ENCODE results near the gene TFF2. TPM values are rescaled to one million over a fixed set of nuclear protein-coding genes. Genes with fewer than 3 reads are reported as not detected.

The TFF2 gene
- total RNA-seq, 2 experiments from 2014 or later, result not detected

- POLR2A ChIA-PET, result no interaction called here
Measured at GRCh38 chr21:42362700-42363099, 11.9 kb upstream of the TFF2 start.

DNA sequence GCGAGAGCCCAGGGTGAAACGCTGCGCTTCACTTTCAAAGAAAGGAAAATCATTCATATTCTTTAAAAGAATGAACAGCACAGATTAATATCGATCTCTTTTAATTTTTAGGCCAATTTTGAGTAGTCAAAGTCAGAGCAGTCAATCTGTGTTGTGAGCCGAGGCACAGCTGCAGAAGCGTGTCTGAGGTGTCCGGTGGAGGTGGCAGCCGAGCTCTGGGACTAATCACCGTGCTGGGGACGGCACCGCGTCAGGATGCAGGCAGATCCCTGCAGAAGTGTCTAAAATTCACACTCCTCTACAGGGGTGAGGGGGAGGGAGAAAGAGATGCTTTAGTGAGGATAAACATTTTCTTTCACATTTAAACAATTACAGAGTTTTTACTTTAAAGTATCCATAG, 11.4 kb upstream of the TFF2 start:
- CTCF ChIA-PET, result interaction anchor here (1.0 to 5.6 kb wide), 2 partner anchors 20 to 105 kb away, joined by 3 to 29 read pairs; no protein-coding TSS in a partner anchor
- no peaks in the 10 kb centered on the region for H3K9me3 Mint-ChIP-seq

More at GRCh38 chr21:42362700-42363099, 11.9 kb upstream of the TFF2 start:
- intact Hi-C loops (cut with micrococcal nuclease), result no loop called here
- DNase-seq, result no peak
- no peaks in the 10 kb centered on the region for H3K9me3 Mint-ChIP-seq
- peaks cover 8% of the 10 kb centered on the region for H3K27me3 Mint-ChIP-seq
- no peaks in the 10 kb centered on the region for H3K4me1 Mint-ChIP-seq (ENCODE audit: low read depth)
- no peaks in the 10 kb centered on the region for H3K36me3 Mint-ChIP-seq
- H3K27ac Mint-ChIP-seq, result no peak overlapping the region
- H3K4me3 Mint-ChIP-seq, result no peak overlapping the region
- CTCF ChIA-PET, result interaction anchor here (1.0 to 5.6 kb wide), 2 partner anchors 19 to 105 kb away, joined by 3 to 29 read pairs; no protein-coding TSS in a partner anchor

DNA sequence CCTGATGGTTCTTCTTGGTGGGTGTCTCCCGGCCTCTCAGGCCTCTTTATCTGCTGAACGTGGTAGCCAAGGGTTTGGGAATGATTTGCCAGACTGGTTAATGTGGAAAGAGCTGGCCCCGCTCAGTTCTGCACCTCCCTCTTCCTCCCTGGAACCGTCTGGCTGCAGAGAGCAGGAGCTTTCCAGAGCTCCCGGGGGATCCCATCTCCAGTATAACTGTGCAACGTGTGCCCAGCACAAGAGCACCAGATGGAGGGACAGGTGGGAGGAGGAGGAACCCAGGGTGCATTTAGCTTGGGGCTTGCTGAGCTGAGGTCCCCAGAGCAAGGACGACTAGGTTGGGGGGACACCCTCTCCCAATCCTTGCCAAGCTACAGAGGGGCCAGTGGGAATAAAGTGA, 10.5 kb upstream of the TFF2 start:
- CTCF ChIA-PET, result interaction anchor here (0.6 to 5.6 kb wide), 14 partner anchors 11 to 398 kb away, joined by 3 to 29 read pairs (median 4); partner anchors contain the start of gene UBASH3A
- POLR2A ChIA-PET, result interaction anchor here (0.6 kb wide), 1 partner anchor 23 kb away, joined by 6 read pairs; no protein-coding TSS in a partner anchor
- Mint-ChIP-seq H3K4me1 (ENCODE audit: low read depth) (no peaks in the 10 kb centered on the region), H3K9me3 (peaks cover 7% of the 10 kb centered on the region), H3K27me3 (peaks cover 8% of the 10 kb centered on the region), H3K4me3 (no peak overlapping the region), H3K36me3 (no peaks in the 10 kb centered on the region), H3K27ac (no peak overlapping the region)
- DNase-seq, result no peak
- intact Hi-C loops (cut with micrococcal nuclease), result no loop called here

More for the DNA sequence above, 11.4 kb upstream of the TFF2 start:
- no peak for DNase-seq
- intact Hi-C loops (cut with micrococcal nuclease), result no loop called here
- H3K4me1 Mint-ChIP-seq (ENCODE audit: low read depth), result no peaks in the 10 kb centered on the region
- peaks cover 8% of the 10 kb centered on the region for H3K27me3 Mint-ChIP-seq
- H3K36me3 Mint-ChIP-seq, result no peaks in the 10 kb centered on the region
- H3K4me3 Mint-ChIP-seq, result no peak overlapping the region
- POLR2A ChIA-PET, result no interaction called here
- H3K27ac Mint-ChIP-seq, result no peak overlapping the region

DNA sequence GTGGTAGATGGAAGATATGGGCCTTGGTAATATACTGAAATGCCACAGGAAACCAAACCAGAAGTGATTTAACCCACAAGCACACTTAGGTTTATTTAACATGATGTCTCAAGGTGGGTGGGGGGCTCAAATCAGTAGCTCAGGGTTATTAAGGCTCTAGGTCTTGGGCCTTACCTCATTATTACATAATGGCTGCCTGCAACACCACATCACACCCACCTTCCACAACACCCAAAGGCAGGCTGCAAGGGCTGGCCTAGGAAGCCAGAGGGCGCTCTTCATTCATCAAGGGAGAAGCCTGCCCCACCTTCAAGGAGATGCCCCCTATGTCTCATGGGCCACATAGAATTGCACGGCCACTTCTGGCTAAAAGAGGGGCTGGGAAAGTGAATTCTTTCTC, 9.5 kb upstream of the TFF2 start:
- peaks cover 4% of the 10 kb centered on the region for H3K36me3 Mint-ChIP-seq
- H3K27ac Mint-ChIP-seq, result no peak overlapping the region
- H3K4me1 Mint-ChIP-seq (ENCODE audit: low read depth), result no peaks in the 10 kb centered on the region
- ChIA-PET CTCF (interaction anchor here (0.5 to 5.6 kb wide), 11 partner anchors 14 to 507 kb away, joined by 3 to 29 read pairs (median 4); no protein-coding TSS in a partner anchor), POLR2A (no interaction called here)
- DNase-seq, result peak; percentile 41
- H3K9me3 Mint-ChIP-seq, result peaks cover 12% of the 10 kb centered on the region
- H3K4me3 Mint-ChIP-seq, result no peak overlapping the region
- H3K27me3 Mint-ChIP-seq, result peaks cover 8% of the 10 kb centered on the region
- intact Hi-C loops (cut with micrococcal nuclease), result no loop called here

DNA sequence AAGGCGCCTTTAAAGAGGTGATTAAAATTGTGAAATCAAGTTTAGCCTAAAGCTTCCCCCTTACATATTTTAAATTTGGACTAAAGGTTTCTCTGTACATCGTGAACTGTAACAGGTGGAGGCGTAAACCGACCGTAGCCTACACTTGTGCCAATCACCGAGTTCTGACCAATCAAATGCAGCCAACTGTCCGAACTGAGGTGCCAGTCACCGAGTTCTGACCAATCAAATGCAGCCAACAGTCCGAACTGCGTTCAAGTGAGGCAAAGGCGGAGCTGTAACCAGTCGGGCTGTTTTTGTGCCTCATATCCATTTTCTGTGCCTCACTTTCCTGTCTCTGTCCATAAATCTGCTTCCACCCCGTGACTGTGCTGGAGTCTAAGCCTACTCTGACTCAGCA, 8.1 kb upstream of the TFF2 start:
- CTCF ChIA-PET, result interaction anchor here (0.5 to 5.6 kb wide), 3 partner anchors 23 to 91 kb away, joined by 3 to 29 read pairs (median 20); no protein-coding TSS in a partner anchor
- no peaks in the 10 kb centered on the region for H3K4me1 Mint-ChIP-seq (ENCODE audit: low read depth)
- no peak for DNase-seq
- no peak overlapping the region for H3K4me3 Mint-ChIP-seq
- intact Hi-C loops (cut with micrococcal nuclease), result no loop called here
- H3K9me3 Mint-ChIP-seq, result peaks cover 25% of the 10 kb centered on the region
- peaks cover 11% of the 10 kb centered on the region for H3K36me3 Mint-ChIP-seq
- POLR2A ChIA-PET, result no interaction called here
- H3K27me3 Mint-ChIP-seq, result peaks cover 4% of the 10 kb centered on the region
- no peak overlapping the region for H3K27ac Mint-ChIP-seq

GRCh38 chr21:42358261-42358660, 7.5 kb upstream of the TFF2 start:
- ChIA-PET CTCF (interaction anchor here (5.6 kb wide), 1 partner anchor 24 kb away, joined by 29 read pairs; no protein-coding TSS in a partner anchor), POLR2A (no interaction called here)
- Mint-ChIP-seq H3K4me1 (ENCODE audit: low read depth) (no peaks in the 10 kb centered on the region), H3K27ac (no peak overlapping the region), H3K9me3 (peaks cover 29% of the 10 kb centered on the region), H3K27me3 (peaks cover 4% of the 10 kb centered on the region), H3K36me3 (peaks cover 11% of the 10 kb centered on the region), H3K4me3 (no peak overlapping the region)
- intact Hi-C loops (cut with micrococcal nuclease), result no loop called here
- no peak for DNase-seq

DNA sequence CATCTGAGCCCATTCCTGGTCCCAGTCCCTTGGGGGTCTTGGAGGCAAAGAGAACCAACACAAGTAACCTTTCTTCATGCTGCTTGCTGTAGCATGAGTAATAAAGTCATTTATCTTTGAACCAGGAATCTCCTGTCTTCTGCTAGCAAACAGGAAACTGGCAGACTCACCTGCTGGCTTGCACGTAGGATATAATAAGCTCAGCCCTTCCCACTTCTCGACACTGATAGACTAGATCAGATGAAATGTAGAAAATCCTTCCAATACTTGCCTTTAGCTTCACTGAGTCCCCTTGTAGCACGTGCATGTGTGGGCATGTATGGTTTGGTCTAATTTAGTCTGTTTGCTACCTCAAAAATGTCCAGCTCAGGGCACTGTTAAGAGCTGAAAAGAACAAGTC, 6.5 kb upstream of the TFF2 start:
- POLR2A ChIA-PET, result no interaction called here
- peaks cover 29% of the 10 kb centered on the region for H3K9me3 Mint-ChIP-seq
- intact Hi-C loops (cut with micrococcal nuclease), result no loop called here
- no peak for DNase-seq
- no peaks in the 10 kb centered on the region for H3K4me1 Mint-ChIP-seq (ENCODE audit: low read depth)
- H3K27me3 Mint-ChIP-seq, result peaks cover 4% of the 10 kb centered on the region
- no peak overlapping the region for H3K27ac Mint-ChIP-seq
- peaks cover 11% of the 10 kb centered on the region for H3K36me3 Mint-ChIP-seq
- CTCF ChIA-PET, result no interaction called here
- no peak overlapping the region for H3K4me3 Mint-ChIP-seq

DNA sequence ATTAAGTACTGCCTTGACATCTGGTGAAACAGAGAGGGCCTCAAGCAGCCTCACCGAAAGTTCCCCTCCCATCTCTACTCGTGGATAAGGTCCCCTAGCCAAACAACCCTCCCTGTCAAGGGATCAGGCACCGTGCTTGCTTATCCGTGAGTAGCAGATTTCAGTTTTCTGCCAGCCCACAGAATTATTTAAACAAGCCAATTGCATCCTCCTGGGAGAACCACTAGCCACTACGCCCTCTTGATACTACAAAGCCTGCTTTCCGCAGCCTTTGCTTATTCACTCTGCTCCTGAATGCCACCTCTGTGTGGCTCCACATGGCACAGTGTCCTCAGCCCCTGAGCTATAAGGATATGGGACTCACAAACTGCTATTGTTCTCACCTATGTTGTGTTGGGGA, 5.9 kb upstream of the TFF2 start:
- Mint-ChIP-seq H3K4me3 (no peak overlapping the region), H3K27ac (no peak overlapping the region), H3K27me3 (peaks cover 2% of the 10 kb centered on the region), H3K36me3 (peaks cover 11% of the 10 kb centered on the region), H3K4me1 (ENCODE audit: low read depth) (no peaks in the 10 kb centered on the region), H3K9me3 (peaks cover 29% of the 10 kb centered on the region)
- intact Hi-C loops (cut with micrococcal nuclease), result no loop called here
- POLR2A ChIA-PET, result no interaction called here
- CTCF ChIA-PET, result interaction anchor here (1.2 kb wide), 1 partner anchor 110 kb away, joined by 3 read pairs; no protein-coding TSS in a partner anchor
- no peak for DNase-seq

DNA sequence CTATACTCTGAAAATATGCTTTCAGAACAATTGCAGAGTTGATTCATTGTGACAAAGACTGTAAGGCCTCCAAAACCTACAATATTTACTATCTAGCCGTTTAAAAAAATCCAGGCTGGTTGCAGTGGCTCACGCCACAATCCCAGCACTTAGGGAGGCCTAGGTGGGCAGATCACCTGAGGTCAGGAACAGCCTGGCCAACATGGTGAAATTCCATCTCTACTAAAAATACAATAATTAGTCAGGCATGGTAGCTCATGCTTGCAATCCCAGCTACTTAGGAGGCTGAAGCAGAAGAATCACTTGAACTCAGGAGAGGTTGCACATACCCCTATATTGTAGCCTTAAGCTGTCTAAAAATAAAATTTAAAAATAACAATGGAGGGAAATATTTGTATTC, 5.3 kb upstream of the TFF2 start:
- Mint-ChIP-seq H3K9me3 (peaks cover 29% of the 10 kb centered on the region), H3K36me3 (peaks cover 11% of the 10 kb centered on the region), H3K27ac (no peak overlapping the region), H3K4me3 (no peak overlapping the region), H3K27me3 (peaks cover 2% of the 10 kb centered on the region), H3K4me1 (ENCODE audit: low read depth) (no peaks in the 10 kb centered on the region)
- ChIA-PET POLR2A (interaction anchor here (0.6 kb wide), 1 partner anchor 27 kb away, joined by 3 read pairs; no protein-coding TSS in a partner anchor), CTCF (interaction anchor here (1.2 kb wide), 1 partner anchor 111 kb away, joined by 3 read pairs; no protein-coding TSS in a partner anchor)
- no peak for DNase-seq
- intact Hi-C loops (cut with micrococcal nuclease), result no loop called here

- peaks cover 2% of the 10 kb centered on the region for H3K27me3 Mint-ChIP-seq
- H3K4me3 Mint-ChIP-seq, result no peak overlapping the region
- H3K9me3 Mint-ChIP-seq, result peaks cover 29% of the 10 kb centered on the region
- DNase-seq, result no peak
- no peak overlapping the region for H3K27ac Mint-ChIP-seq
- ChIA-PET POLR2A (interaction anchor here (0.7 kb wide), 1 partner anchor 344 kb away, joined by 3 read pairs; no protein-coding TSS in a partner anchor), CTCF (interaction anchor here (0.8 kb wide), 1 partner anchor 95 kb away, joined by 3 read pairs; no protein-coding TSS in a partner anchor)
- peaks cover 11% of the 10 kb centered on the region for H3K36me3 Mint-ChIP-seq
- intact Hi-C loops (cut with micrococcal nuclease), result no loop called here
- no peaks in the 10 kb centered on the region for H3K4me1 Mint-ChIP-seq (ENCODE audit: low read depth)
Measured at GRCh38 chr21:42353623-42354022, 2.8 kb upstream of the TFF2 start.

DNA sequence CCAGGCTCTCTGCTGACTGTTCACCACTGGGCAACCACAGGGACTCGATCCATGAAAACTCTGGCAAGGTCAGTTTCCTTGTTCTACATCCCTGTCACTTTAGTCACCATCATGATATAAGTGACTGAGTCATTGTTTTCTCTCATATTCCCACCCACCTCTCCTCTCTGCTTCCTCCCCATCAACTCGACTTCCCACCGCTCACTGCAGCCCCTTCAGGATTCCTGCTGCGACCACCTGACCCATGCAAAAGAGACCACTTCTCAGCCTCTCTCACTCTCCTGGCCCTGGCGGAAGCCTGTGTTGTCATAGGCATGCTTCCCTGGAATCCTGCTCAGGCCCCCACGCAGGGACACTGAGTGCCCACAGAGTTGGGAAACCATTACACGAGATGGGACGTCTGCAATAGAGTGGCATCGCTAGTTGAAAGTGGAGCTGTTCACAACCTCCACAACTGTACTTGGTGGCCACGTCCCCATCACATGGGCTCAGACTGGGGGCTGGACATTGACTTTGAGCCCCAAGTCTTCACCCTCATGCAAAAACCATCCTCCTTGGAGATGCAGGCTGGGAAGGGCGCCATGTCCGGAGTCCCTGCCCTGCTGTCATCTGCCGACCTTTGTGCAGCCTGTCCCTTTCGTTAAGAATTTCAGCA, 1.8 kb upstream of the TFF2 start:
- intact Hi-C loops (cut with micrococcal nuclease), result no loop called here
- H3K4me1 Mint-ChIP-seq (ENCODE audit: low read depth), result no peaks in the 10 kb centered on the region
- H3K9me3 Mint-ChIP-seq, result peaks cover 29% of the 10 kb centered on the region
- peaks cover 11% of the 10 kb centered on the region for H3K36me3 Mint-ChIP-seq
- ChIA-PET POLR2A (no interaction called here), CTCF (no interaction called here)
- DNase-seq, result no peak
- H3K27ac Mint-ChIP-seq, result no peak overlapping the region
- H3K4me3 Mint-ChIP-seq, result no peak overlapping the region
- H3K27me3 Mint-ChIP-seq, result no peaks in the 10 kb centered on the region

GRCh38 chr21:42351626-42352440, 1.0 kb upstream of the TFF2 start:
- no peaks in the 10 kb centered on the region for H3K27me3 Mint-ChIP-seq
- no peak for DNase-seq
- no peak overlapping the region for H3K27ac Mint-ChIP-seq
- H3K4me3 Mint-ChIP-seq, result no peak overlapping the region
- H3K9me3 Mint-ChIP-seq, result peaks cover 27% of the 10 kb centered on the region
- intact Hi-C loops (cut with micrococcal nuclease), result no loop called here
- no peaks in the 10 kb centered on the region for H3K4me1 Mint-ChIP-seq (ENCODE audit: low read depth)
- peaks cover 11% of the 10 kb centered on the region for H3K36me3 Mint-ChIP-seq
- ChIA-PET POLR2A (no interaction called here), CTCF (no interaction called here)

Data from activated CD4-positive, alpha-beta memory T cell treated with anti-CD3 and anti-CD28 coated beads for 36 hours (primary cell).